Measurements from ENCODE around the gene KCNQ1. TPM values are rescaled to one million over a fixed set of nuclear protein-coding genes. Genes with fewer than 3 reads are reported as not detected.
A peak's percentile ranks its signal among the peaks of the same experiment; 100 is the strongest.

Gene KCNQ1
- total RNA-seq, 1 donor from 2014 or later, result 0.16 TPM

- H3K27me3 Mint-ChIP-seq (ENCODE audit: unreplicated experiment), result no peaks in the 10 kb centered on the region
- H3K36me3 Mint-ChIP-seq (ENCODE audit: unreplicated experiment), result no peaks in the 10 kb centered on the region
- peaks cover 9% of the 10 kb centered on the region for H3K4me1 Mint-ChIP-seq (ENCODE audit: unreplicated experiment)
- no peaks in the 10 kb centered on the region for H3K9me3 Mint-ChIP-seq (ENCODE audit: unreplicated experiment)
- TF ChIP-seq, protein P1, sequence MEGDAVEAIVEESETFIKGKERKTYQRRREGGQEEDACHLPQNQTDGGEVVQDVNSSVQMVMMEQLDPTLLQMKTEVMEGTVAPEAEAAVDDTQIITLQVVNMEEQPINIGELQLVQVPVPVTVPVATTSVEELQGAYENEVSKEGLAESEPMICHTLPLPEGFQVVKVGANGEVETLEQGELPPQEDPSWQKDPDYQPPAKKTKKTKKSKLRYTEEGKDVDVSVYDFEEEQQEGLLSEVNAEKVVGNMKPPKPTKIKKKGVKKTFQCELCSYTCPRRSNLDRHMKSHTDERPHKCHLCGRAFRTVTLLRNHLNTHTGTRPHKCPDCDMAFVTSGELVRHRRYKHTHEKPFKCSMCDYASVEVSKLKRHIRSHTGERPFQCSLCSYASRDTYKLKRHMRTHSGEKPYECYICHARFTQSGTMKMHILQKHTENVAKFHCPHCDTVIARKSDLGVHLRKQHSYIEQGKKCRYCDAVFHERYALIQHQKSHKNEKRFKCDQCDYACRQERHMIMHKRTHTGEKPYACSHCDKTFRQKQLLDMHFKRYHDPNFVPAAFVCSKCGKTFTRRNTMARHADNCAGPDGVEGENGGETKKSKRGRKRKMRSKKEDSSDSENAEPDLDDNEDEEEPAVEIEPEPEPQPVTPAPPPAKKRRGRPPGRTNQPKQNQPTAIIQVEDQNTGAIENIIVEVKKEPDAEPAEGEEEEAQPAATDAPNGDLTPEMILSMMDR (IDR thresholded peaks at IDR 0.05), result no peak
- H3K4me3 Mint-ChIP-seq (ENCODE audit: unreplicated experiment), result no peak overlapping the region
- peak; percentile 82 for DNase-seq (ENCODE audit: extremely low spot score, unreplicated experiment)
- H3K27ac Mint-ChIP-seq (ENCODE audit: unreplicated experiment), result no peak overlapping the region
Observed at GRCh38 chr11:2581151-2581930, 136.5 kb downstream of the KCNQ1 start.

GRCh38 chr11:2581931-2582350 is 137.1 kb downstream of the KCNQ1 start:
- Mint-ChIP-seq H3K27me3 (ENCODE audit: unreplicated experiment) (no peaks in the 10 kb centered on the region), H3K4me1 (ENCODE audit: unreplicated experiment) (peaks cover 9% of the 10 kb centered on the region), H3K27ac (ENCODE audit: unreplicated experiment) (no peak overlapping the region), H3K36me3 (ENCODE audit: unreplicated experiment) (no peaks in the 10 kb centered on the region), H3K9me3 (ENCODE audit: unreplicated experiment) (no peaks in the 10 kb centered on the region), H3K4me3 (ENCODE audit: unreplicated experiment) (no peak overlapping the region)
- DNase-seq (ENCODE audit: extremely low spot score, unreplicated experiment), result peak; percentile 83
- TF ChIP-seq, protein P1 (IDR thresholded peaks at IDR 0.05), result no peak

GRCh38 chr11:2582351-2582945 is 137.6 kb downstream of the KCNQ1 start:
- TF ChIP-seq, protein P1 (IDR thresholded peaks at IDR 0.05), result no peak
- Mint-ChIP-seq H3K27me3 (ENCODE audit: unreplicated experiment) (no peaks in the 10 kb centered on the region), H3K4me3 (ENCODE audit: unreplicated experiment) (no peak overlapping the region), H3K9me3 (ENCODE audit: unreplicated experiment) (no peaks in the 10 kb centered on the region), H3K4me1 (ENCODE audit: unreplicated experiment) (peaks cover 9% of the 10 kb centered on the region), H3K36me3 (ENCODE audit: unreplicated experiment) (no peaks in the 10 kb centered on the region), H3K27ac (ENCODE audit: unreplicated experiment) (no peak overlapping the region)
- DNase-seq (ENCODE audit: extremely low spot score, unreplicated experiment), result no peak

DNA sequence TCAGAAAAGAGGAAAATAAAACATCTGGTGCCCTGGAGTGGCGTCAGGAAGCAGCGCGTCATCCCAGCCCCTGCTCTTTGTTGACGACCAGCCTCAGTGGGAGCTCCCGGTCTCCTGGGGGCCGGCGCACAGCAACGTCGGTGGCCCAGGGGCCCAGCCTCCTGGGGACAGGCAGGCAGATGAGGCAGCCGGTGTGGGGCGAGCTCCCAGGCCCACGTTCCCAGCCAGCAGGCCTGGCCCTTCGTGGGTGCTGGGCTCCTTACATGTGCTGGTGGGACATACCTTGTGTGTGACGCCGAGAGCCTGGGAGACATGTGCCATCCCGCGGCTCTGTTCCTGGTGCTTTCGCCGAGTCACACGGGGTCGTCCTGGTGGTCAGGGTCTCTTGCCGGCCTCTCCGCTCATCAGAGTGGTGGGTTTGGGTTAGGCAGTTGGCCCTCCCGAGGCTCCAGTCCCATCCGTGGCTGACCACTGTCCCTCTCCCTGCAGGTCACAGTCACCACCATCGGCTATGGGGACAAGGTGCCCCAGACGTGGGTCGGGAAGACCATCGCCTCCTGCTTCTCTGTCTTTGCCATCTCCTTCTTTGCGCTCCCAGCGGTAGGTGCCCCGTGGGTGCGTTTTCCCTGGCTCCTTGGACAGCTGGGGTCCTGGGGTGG is 138.3 kb downstream of the KCNQ1 start:
- H3K36me3 Mint-ChIP-seq (ENCODE audit: unreplicated experiment), result no peaks in the 10 kb centered on the region
- H3K27ac Mint-ChIP-seq (ENCODE audit: unreplicated experiment), result no peak overlapping the region
- TF ChIP-seq, protein P1 (IDR thresholded peaks at IDR 0.05), result no peak
- H3K27me3 Mint-ChIP-seq (ENCODE audit: unreplicated experiment), result no peaks in the 10 kb centered on the region
- peak; percentile 84 for DNase-seq (ENCODE audit: extremely low spot score, unreplicated experiment)
- H3K4me3 Mint-ChIP-seq (ENCODE audit: unreplicated experiment), result no peak overlapping the region
- H3K4me1 Mint-ChIP-seq (ENCODE audit: unreplicated experiment), result peaks cover 9% of the 10 kb centered on the region
- H3K9me3 Mint-ChIP-seq (ENCODE audit: unreplicated experiment), result no peaks in the 10 kb centered on the region

DNA sequence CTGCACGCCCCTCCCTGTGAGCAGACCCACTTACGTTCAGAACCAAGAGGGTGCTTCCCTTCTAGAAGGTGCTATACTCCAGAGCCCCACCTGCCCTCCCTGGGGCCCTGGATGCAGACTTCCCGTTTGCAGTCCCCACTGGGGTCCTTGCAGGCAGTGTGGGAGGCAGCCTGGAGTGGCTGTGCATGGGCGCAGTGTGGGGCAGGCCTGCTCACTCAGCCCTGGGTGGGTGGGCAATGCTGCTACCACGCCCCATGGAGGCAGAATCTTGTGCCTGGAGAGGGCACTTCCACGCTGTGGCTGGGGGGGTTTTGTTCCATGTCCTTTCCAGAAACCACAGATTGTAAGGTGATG is 138.8 kb downstream of the KCNQ1 start:
- Mint-ChIP-seq H3K4me3 (ENCODE audit: unreplicated experiment) (no peak overlapping the region), H3K36me3 (ENCODE audit: unreplicated experiment) (no peaks in the 10 kb centered on the region), H3K27me3 (ENCODE audit: unreplicated experiment) (no peaks in the 10 kb centered on the region), H3K4me1 (ENCODE audit: unreplicated experiment) (peaks cover 9% of the 10 kb centered on the region), H3K9me3 (ENCODE audit: unreplicated experiment) (no peaks in the 10 kb centered on the region), H3K27ac (ENCODE audit: unreplicated experiment) (no peak overlapping the region)
- peak; percentile 77 for DNase-seq (ENCODE audit: extremely low spot score, unreplicated experiment)
- TF ChIP-seq, protein P1 (IDR thresholded peaks at IDR 0.05), result no peak

Data from osteocyte (in vitro differentiated cells).